GM18502 (cell line): Measurements from ENCODE around the gene EGFL8.
"Not testable (repeated sequence)": the region's sequence is repeated elsewhere in the genome, so short reads cannot be mapped to it uniquely, and the experiment has no call there.

Experiments used
- ATAC-seq: cut with Tn5 transposase; IDR thresholded peaks from one replicate; pipeline ENCODE4 v1.9.1; 2021; ENCODE audit warnings: mild to moderate bottlenecking; ENCODE audit not compliant: unreplicated experiment, poor library complexity

EGFL8 gene

GRCh38 chr6:32164295-32164694 lies at the start of gene EGFL8:
EGFL8 (plus strand) TSS chr6:32164595; CDS start chr6:32166166, 1,571 bp downstream.
- no peak for ATAC-seq

DNA sequence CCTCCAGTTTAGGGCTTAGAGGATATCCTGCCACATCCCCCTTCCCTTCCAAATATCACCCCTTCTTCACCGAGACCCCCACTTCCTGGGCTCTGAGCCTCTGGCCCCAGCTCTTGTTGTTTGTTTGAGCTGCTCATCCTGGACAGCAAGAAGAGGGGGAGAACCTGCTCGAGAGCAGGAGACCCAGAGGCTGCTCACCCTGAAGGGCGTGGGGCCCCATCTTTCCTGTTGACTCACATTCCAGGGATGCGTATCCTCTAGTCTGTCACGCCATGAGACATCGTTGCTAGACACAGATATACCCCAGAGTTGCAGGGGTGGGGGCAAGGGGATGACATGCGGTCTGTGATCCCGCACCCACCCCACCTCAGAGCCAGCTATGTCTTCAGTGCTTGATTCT lies 49.6 kb upstream of the EGFL8 start:
- ATAC-seq, result no peak

DNA sequence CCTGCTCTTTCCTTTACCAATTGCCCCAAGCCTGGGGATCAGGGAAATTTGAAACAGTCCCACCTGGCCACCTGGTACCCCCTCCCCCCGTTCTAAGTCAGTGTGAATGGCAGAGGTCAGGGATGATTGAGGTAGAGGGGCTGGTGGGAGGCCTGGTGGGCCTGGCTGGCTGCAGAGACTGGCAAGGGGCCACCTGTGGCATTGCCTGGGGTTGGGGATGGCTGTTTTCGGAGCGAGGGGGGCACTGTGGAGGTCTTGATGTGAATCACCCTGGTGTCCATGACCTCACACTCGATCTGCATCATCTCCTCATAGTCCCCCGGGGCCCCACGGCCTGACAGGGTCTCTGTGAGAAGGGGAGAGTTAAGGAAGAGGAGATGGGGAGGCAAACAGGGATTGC lies 48.8 kb upstream of the EGFL8 start:
- no peak for ATAC-seq

DNA sequence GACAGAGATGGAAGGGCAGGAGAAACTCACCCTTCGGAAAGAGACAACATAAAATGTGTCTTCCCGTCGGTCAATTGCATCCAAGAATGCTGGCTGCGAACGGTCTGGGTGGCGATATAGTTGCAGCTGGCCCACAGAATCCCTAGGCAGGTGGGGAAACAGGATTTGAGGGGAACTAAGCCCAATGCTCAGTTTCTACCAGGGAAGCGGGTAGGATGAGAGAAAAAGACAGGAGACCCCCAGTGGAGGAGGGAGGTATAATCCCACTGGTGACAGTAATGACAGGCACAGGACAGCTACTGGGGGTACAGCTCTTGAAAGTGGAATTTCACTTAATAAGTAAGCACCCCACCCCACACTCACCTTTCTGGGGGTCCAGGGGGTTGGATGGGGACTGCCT lies 47.7 kb upstream of the EGFL8 start:
- ATAC-seq, result no peak

DNA sequence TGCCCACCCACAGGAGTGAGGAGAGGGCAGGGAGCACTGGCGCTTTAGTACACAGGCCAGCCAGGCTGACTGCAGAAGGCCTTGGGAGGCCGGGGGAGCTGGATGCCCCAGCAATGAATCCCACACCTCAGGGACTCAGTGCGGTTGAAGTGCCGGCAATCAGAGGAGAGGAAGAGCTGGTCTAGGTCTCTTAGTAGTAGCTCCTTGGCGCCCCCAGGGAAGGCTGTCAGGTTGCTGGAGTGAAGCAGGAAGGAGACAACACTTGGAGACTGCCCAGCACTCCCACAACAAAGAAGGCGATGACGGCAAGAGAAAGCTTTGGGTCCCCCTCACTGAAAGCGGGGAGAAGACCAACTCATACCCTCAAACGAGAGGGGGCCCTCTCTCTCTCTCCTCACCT lies 46.9 kb upstream of the EGFL8 start:
- ATAC-seq, result no peak

DNA sequence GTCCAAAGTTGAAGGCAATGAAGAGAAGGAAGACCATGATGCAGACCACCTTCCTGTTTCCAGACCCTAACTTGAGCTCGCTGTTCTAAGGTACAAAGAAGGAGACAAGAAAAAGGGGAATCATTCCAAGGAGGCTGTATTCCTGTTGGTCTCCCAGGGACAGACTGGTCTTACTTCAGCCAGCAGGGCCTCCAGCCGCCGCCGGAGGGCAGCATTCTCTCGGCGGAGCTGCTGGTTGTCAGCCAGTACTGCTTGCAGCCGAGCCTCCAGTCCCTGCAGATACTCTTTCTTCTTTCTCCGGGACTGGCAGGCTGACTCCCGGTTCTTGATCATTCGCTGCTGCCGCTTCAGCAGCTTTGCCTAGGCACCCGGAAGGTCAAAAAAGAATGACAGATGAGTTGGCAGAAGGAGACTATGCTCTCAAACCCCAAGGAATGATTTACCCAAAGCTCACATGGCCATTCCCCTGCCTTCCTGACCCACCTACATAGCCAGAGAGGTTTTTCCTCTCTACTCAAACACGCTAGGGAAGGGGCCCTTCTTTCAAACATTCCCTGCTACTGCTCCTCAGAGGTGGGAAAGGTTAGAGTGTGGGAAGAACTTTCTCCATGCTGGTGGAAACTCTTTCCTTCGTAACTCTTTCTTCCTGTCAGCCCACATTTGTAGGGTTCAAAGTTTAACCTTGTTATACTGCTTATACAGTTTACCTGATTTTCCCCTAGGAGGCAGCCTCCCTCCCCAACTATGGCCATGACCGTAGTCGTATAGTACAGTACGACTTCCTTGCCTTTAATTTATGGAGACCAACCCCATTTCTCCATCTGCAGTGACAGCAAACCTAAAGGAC lies 45.4 kb upstream of the EGFL8 start:
- no peak for ATAC-seq

DNA sequence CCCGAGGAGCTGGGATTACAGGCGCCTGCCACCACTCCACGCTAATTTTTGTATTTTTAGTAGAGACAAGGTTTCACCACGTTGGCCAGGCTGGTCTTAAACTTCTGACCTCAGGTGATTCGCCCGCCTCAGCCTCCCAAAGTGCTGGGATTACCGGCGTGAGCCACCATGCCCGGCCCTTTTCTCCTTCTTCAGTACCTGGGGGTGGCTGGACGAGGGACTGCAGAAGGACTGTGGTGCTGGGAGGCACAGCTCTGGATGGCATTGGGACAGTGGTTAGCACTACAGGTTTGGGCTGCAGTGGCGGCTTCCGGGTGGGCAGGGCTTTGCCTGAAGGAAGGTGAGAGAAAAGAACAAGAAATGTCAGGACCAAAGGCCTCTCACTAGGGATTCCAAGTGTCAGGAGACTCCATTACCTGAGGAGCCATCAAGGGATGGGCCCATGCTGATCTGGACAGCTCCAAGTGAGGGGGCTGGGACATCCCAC lies 43.8 kb upstream of the EGFL8 start:
- ATAC-seq, result no peak

DNA sequence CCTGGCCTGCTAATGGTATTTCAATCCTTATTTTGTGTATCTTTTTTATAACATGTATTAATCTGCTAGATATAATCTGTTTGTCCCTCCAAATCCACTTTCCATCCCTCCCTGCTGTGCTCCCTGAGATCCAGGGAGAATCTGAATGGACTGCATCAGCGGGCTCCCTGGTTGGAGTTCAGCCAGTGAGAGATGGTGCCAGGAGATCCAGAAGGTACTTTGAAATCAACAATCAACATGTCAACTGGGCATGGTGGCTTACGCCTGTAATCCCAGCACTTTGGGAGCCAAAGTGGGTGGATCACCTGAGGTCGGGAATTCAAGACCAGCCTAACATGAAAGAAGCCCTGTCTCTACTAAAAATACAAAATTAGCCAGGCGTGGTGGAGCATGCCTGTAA lies 40.7 kb upstream of the EGFL8 start:
- ATAC-seq, result no peak

GRCh38 chr6:32126880-32127279 lies 37.5 kb upstream of the EGFL8 start:
- no peak for ATAC-seq

- ATAC-seq, result no peak
Measured at GRCh38 chr6:32127409-32127716, 37.0 kb upstream of the EGFL8 start.

DNA sequence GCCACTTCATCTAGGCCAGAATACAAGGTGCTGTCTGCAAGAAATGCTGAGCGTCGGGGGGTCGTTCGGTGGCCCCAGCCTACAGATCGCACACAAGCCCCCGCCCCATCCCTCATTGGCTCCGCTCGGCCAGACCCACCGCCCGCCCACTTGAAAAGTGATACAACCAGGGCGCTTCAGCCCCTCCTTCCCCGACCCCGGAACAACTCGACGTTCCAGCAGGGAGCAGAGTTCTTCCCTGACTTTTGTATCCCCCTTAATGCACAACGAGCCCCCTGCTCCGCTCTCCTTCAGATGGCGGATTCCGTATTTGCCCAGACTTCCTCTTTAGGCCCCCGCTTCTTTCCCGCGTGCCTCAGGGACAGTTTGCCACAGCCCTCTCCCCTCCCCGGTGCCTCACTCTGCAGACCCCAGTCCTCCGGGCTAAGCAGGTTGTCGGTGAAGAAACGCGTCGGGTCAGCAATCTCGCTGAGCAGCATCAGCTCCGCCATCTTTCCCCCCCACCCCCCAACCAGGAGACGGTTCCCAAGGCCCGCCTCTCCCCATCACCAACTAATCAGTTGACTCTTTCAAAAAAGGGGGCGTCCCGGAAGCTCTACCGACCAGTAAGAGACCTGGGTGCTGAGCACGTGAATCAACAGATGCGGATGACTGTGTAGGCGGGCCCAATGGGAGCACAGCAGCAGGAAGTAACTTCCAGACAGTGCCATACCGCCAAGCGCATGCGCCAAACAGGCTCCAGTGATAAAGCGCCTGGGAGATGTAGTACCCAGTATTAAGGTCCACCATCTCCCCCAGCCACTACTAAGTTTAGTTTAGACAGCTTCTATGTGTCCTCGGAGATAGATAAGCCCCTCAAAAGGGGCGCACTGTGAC lies 36.4 kb upstream of the EGFL8 start, which contains the start of gene ATF6B:
Gene ATF6B, minus strand, starts transcription at position 530 of the 876 bp plus-strand sequence. Its CDS starts 39 bp downstream, at position 491.
- ATAC-seq, result peak; percentile 84

DNA sequence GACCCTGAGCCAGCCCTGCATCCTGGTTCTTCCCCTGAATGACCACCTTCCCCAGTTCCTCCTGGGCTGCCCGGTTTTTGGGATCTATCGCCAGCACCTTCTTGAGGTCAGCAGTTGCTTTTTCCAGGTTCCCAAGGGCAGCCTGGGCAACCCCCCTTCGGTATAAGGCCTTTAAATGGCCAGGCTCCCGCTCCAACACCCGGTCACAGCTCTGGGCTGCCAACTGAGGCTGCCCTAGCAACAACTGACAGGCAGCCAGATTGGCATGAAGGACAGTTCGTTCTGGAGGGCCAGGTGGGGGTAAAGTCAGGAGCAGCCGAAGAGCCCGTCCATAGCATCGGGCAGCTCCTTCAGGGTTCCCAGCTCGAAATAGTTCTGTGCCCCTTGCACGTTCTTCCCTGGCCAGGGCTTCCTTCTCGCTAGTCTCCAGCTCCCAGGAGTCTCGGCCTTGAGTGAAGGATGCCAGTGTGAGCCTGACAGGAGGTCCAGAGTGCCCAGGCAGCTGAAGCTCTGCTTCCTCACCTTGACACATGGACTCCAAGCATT lies 35.6 kb upstream of the EGFL8 start:
- ATAC-seq, result no peak

DNA sequence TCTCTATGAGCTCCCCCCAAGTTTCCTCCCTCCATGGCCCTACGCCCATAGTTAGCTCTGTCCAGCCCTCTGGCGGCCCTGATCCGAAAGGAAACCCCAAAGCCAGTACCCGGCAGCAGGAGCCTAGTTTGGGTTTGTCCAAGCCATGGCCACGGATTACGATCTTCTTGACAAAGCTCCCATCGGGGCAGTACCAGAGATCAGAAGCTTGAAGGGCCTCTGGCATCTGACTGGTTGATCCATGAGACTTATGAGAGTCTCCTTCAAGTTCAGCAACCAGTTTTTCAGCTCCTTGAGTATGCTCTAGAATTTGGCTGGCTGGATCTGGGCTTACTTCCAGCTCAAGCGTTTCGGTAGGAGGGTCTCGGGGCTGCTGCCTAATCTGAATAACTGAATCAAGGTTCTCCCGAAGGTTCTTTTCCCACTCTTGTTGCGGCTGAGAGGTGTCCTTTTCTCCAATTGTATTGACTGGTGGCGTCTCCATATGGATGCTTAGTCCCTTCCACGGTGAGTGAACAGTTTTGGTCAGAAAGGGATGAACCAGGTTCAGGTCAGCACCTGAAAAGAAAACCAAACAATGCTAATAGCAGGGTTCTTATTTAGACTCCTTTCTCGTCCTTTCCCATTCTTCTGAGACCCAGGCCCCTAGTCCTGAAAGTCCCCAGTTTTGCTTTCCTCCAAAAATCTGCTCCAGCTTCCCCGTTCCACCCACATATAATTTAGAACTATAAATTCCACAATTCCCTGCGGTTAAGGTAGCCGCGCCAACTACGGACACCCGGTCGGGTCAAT lies 34.9 kb upstream of the EGFL8 start:
- ATAC-seq, result no peak

DNA sequence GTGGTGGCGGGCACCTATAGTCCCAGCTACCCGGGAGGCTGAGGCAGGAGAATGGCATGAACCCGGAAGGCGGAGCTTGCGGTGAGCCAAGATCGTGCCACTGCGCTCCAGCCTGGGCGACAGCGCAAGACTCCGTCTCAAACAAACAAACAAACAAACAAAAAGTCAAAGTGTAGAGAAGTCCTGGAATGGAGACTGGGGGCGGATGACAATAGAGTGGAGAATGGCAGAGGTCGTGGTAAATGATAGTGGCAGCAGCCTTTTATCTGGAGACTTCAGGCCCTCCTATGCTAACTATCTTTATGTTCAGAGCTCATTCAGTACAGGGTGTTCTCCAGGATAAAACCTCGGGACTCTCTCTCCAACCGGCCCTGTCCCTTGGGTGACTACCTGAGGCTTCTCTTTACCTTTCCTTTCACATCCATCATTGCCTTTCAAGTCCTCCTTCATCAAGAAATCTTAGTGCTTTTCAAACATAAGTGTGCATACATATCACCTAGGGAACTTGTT lies 32.9 kb upstream of the EGFL8 start:
- no peak for ATAC-seq

DNA sequence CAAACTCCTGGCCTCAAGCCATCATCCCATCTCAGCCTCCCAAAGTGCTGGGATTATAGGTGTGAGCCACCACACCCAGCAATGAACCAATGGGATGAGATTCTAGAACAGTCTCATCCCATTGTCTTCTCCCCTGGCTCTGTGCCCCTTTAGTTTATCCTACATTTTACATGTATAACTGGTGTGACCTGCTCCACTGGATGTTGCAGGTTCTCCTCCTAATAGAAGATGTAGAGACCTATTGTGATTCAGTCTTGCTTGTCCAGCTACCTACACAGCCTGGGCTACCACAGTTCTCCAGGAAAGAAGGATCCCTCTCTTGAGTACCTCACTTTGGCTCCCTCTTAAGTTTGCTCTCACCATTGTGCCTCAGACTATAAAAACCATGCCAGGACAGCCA lies 32.3 kb upstream of the EGFL8 start:
- ATAC-seq, result no peak

GRCh38 chr6:32133786-32134185 lies 30.6 kb upstream of the EGFL8 start:
- no peak for ATAC-seq

DNA sequence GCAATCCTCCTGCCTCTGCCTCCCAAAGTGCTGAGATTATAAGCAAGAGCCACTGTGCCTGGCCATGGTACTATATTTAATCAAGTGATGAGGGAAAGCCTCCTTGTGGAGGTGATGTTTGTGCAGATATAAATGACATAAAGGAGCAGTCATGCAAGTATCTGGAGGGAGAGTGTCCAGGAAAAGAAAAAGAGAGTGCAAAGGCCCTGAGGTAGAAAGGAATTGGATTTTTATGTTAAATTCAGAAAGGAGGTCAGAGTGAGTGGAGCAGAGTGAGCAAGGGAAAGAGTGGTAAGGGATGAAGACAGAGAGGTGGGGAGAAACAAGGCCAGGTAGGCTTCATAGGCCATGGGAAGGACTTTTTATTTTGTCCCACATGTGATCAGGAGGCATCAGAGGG lies 26.9 kb upstream of the EGFL8 start:
- no peak for ATAC-seq

DNA sequence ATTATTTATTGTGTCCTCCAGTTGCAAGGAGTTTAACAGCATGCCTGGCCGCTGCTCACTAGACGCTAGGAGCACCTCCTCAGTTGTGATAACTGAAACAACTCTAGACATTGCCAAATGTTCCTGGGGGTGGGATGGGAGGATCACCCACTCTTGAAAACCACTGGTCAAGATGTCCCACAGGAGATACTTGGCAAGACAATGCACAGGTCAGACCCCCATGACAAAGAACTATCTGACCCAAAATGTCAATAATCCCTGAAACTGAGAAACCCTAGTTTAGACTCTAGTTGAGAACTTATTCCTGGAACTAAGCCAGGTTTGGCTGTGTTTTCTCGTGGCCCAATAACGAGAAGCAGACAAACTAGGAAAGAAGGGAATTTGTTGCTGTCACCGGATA lies 24.8 kb upstream of the EGFL8 start:
- ATAC-seq, result no peak

- no peak for ATAC-seq
Measured at GRCh38 chr6:32140420-32141046, 23.9 kb upstream of the EGFL8 start.

DNA sequence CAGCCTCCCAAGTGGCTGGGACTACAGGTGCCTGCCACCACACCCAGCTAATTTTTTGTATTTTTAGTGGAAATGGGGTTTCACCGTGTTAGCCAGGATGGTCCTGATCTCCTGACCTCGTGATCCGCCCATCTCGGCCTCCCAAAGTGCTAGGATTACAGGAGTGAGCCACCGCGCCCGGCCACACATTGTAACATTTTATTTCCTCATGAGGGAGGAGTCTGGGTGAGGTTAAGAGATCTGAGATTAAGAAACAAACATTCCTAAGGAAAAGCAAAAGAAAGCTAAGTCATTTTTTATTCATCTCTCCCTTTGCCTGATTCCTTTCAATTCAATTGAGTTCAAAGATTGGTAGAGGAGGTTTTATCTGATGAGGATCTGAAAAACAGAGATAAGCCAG lies 20.2 kb upstream of the EGFL8 start:
- not testable (repeated sequence) for ATAC-seq
